Heart left ventricle (tissue), 16 donors: ENCODE results near the gene ARHGAP33. TPM values are rescaled to one million over a fixed set of nuclear protein-coding genes. Genes with fewer than 3 reads are reported as not detected.
A peak's percentile ranks its signal among the peaks of the same experiment; 100 is the strongest.

Experiments
- ATAC-seq, 4 donors: fragments of 200-7000 bp; cut with Tn5 transposase; one replicate each; pipeline ENCODE4 v1.9.1; 2020 to 2022; ENCODE audit warnings: moderate library complexity in 4 of 4, mild to moderate bottlenecking in 3 of 4, moderate number of reproducible peaks in 1 of 4
- DNase-seq, 5 donors: peaks; one replicate each; pipeline ENCODE4 v3.0.0-alpha.2; 2020
- H3K27ac ChIP-seq, 12 donors: fragments of 200-600 bp; sonication (generic) in 4 of 12; one replicate each; pipeline versions ENCODE4 v1.5.0 to v1.8.0; 2016 to 2022; ENCODE audit warnings: mild to moderate bottlenecking in 2 of 12
- H3K27me3 ChIP-seq, 9 donors: fragments of 200-600 bp; sonication (generic) in 2 of 9; one replicate each; pipeline versions ENCODE4 v1.5.1 to v1.8.0; 2016 to 2022; ENCODE audit warnings: mild to moderate bottlenecking in 3 of 9
- H3K36me3 ChIP-seq, 9 donors: fragments of 200-600 bp; sonication (generic) in 2 of 9; one replicate each; pipeline versions ENCODE4 v1.5.0 to v1.8.0; 2018 to 2022; ENCODE audit warnings: mild to moderate bottlenecking in 2 of 9
- H3K4me1 ChIP-seq, 12 donors: fragments of 200-600 bp; sonication (generic) in 4 of 12; one replicate each; pipeline versions ENCODE4 v1.5.0 to v1.8.0; 2016 to 2022; ENCODE audit warnings: mild to moderate bottlenecking in 3 of 12
- H3K4me3 ChIP-seq, 12 donors: fragments of 200-600 bp; sonication (generic) in 4 of 12; one replicate each; pipeline versions ENCODE4 v1.5.0 to v1.8.0; 2017 to 2022; ENCODE audit warnings: mild to moderate bottlenecking in 9 of 12, moderate library complexity in 4 of 12
- H3K9me3 ChIP-seq, 12 donors: fragments of 200-600 bp; sonication (generic) in 4 of 12; one replicate each; pipeline versions ENCODE4 v1.5.0 to v1.8.0; 2016 to 2022; ENCODE audit warnings: mild to moderate bottlenecking in 1 of 12
- CTCF ChIP-seq, 12 donors: fragments of 200-600 bp; sonication (generic) in 4 of 12; IDR thresholded peaks; one replicate each; pipeline versions ENCODE4 v1.5.0 to v1.8.0; 2018 to 2022; ENCODE audit warnings: antibody characterized with exemption in 12 of 12, mild to moderate bottlenecking in 5 of 12
- POLR2A ChIP-seq, 2 donors: fragments of 450-650 bp; IDR thresholded peaks; one replicate each; pipeline ENCODE4 v1.6.1; 2017; ENCODE audit warnings: antibody characterized with exemption in 2 of 2, mild to moderate bottlenecking in 2 of 2, moderate library complexity in 2 of 2
- WGBS, 4 donors: extraction: QIAGEN DNeasy Blood & Tissue Kit in 2 of 4; methylation state at CpG; one replicate each; pipeline versions ENCODE4 v1.1.5 to v1.1.7; 2013 to 2018; 5-methylcytosine and 5-hydroxymethylcytosine counted together
- intact Hi-C, 10 donors: fragments of 100-400 bp; cut with DNase I; formaldehyde crosslinking; loops; one replicate each; pipeline versions ENCODE4 v1.11.1 to v1.14.2; 2022
- polyA plus RNA-seq, 2 donors: library from polyadenylated mRNA; stranded (reverse); fragments of 200-250 nt; gene quantifications; one replicate each; pipeline ENCODE4 v1.2.3, GENCODE V29; 2013
- total RNA-seq, 9 donors: library from RNA; depleted of rRNA in 2 of 9; stranded (reverse); fragments of >200 nt in 2 of 9; fragmentation: NEBNext Ultra II Directional in 3 of 9; extraction: Animal tissue kit (Norgen Biotek cat#: 25700) in 3 of 9; gene quantifications; one replicate each; pipeline versions ENCODE4 v1.1.0 to v1.2.4, GENCODE V29; 2016 to 2023
- donor health status: ischemic (EF 13 %, LVEDD 7.1; RV severe dilation, severe dysfunction).
- donor health status: healthy with polysubstance abuse.
- donor health status: DM: no; HTN: yes; CAD: no.
- donor health status: DM: no; HTN: no; CAD: no.
- donor health status: ischemic (EF 25% LVEDD 6.9; RV normal size, moderate dysfunction).
- donor health status: ischemic (EF 25% LVEDD 5.7; RV mildly dilated, moderate dysfunction).
- donor health status: healthy.
- donor health status: DM: yes; HTN: yes; CAD: no.
- donor health status: ischemic (EF 35%, LVEDD 5.7; RV mildly dilated, moderate dysfunction).
- donor health status: nonischemic (EF 11% LVEDD 7.7; RV severe dilation, severe dysfunction).
- donor health status: DM: yes; HTN: yes; CAD: no.
- donor health status: PGD.
- donor health status: ischemic (EF 29% LVEDD 5.4; RV normal size, mild dysfunction).
- donor health status: nonischemic (EF 23%, LVEDD 6.1; RV moderate dilation, normal function).

ARHGAP33 gene
- total and polyA plus RNA-seq, 11 donors: 0.50 to 7.8 (median 3.4) TPM

DNA sequence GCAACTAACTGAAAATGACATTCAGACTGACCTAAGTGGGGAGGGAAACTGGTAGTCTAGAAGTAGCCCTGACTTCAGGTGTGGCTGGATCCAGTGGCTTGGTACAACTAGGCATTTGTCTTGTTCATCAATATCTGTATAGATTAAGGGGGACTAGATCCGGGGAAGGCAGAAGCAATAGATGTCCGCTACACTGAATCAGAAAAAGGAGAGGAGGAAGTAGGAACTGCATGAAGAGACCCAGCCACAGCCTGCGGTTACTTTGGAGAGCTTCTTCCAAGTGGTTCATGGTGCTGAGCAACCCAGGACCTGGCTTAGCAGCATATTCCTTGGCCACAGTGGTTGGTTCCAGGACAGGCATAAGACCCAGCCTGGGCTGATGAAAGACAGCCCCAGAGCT lies 47.2 kb downstream of the ARHGAP33 start:
- DNase-seq (no peak), ATAC-seq (no peak)
- H3K4me3 ChIP-seq: no peak overlapping the region
- H3K27me3 ChIP-seq: peaks cover 0 to 45% (median 5%) of the 10 kb centered on the region in 9 donors
- intact Hi-C loops: loop anchor here in 2 of 10 donors (5.0 to 10.0 kb wide), 2 partner anchors 128 to 130 kb away; no protein-coding TSS in a partner anchor
- H3K36me3 ChIP-seq: no peaks in the 10 kb centered on the region
- WGBS, 4 donors: 68 to 85% (median 80%) methylated on average over 3 of the region's 3 CpGs
- H3K4me1 ChIP-seq: no peaks in the 10 kb centered on the region
- no peak overlapping the region for H3K27ac ChIP-seq
- H3K9me3 ChIP-seq: no peaks in the 10 kb centered on the region
- TF ChIP-seq POLR2A (IDR thresholded peaks at IDR 0.05): no peak
- TF ChIP-seq CTCF (IDR thresholded peaks at IDR 0.05): no peak

GRCh38 chr19:35824150-35824549 lies 48.8 kb downstream of the ARHGAP33 start:
- no peaks in the 10 kb centered on the region for H3K36me3 ChIP-seq
- no peak overlapping the region for H3K27ac ChIP-seq
- 79 to 87% (median 83%) methylated on average over 5 of the region's 5 CpGs for WGBS, 4 donors
- no peaks in the 10 kb centered on the region for H3K9me3 ChIP-seq
- no peak for TF ChIP-seq POLR2A (IDR thresholded peaks at IDR 0.05)
- TF ChIP-seq CTCF (IDR thresholded peaks at IDR 0.05): no peak
- H3K4me1 ChIP-seq: no peaks in the 10 kb centered on the region
- H3K27me3 ChIP-seq: peaks cover 0 to 30% (median 5%) of the 10 kb centered on the region in 9 donors
- no peak overlapping the region for H3K4me3 ChIP-seq
- no peak for DNase-seq
- intact Hi-C loops: loop anchor here in 2 of 10 donors (5.0 to 10.0 kb wide), 2 partner anchors 129 to 132 kb away; no protein-coding TSS in a partner anchor
- ATAC-seq: no peak

- WGBS, 4 donors: 7 to 18% (median 12%) methylated on average over 10 to 12 of the region's 12 CpGs
Observed at GRCh38 chr19:35828692-35829301, 53.4 kb downstream of the ARHGAP33 start.

More at GRCh38 chr19:35828692-35829301, 53.4 kb downstream of the ARHGAP33 start:
- Histone ChIP-seq H3K4me1 (no peaks in the 10 kb centered on the region), H3K9me3 (no peaks in the 10 kb centered on the region), H3K36me3 (no peaks in the 10 kb centered on the region), H3K4me3 (no peak overlapping the region), H3K27me3 (peaks cover 0 to 30% (median 5%) of the 10 kb centered on the region in 9 donors), H3K27ac (no peak overlapping the region)
- intact Hi-C loops: loop anchor here in 1 of 10 donors (10.0 kb wide), 1 partner anchor 134 kb away; no protein-coding TSS in a partner anchor
- TF ChIP-seq POLR2A (IDR thresholded peaks at IDR 0.05): no peak
- TF ChIP-seq CTCF (IDR thresholded peaks at IDR 0.05): no peak
- ATAC-seq: peak; percentile 69 to 75 (median 73)
- DNase-seq: peak; percentile 39 to 80 (median 61)
